GM21528 (cell line): Measurements from ENCODE around the gene FASTKD2.

Source experiments
- ATAC-seq: cut with Tn5 transposase; IDR thresholded peaks from one replicate; pipeline ENCODE4 v1.9.1; 2021; ENCODE audit warnings: mild to moderate bottlenecking, moderate library complexity; ENCODE audit not compliant: unreplicated experiment, low FRiP score

The FASTKD2 gene

DNA sequence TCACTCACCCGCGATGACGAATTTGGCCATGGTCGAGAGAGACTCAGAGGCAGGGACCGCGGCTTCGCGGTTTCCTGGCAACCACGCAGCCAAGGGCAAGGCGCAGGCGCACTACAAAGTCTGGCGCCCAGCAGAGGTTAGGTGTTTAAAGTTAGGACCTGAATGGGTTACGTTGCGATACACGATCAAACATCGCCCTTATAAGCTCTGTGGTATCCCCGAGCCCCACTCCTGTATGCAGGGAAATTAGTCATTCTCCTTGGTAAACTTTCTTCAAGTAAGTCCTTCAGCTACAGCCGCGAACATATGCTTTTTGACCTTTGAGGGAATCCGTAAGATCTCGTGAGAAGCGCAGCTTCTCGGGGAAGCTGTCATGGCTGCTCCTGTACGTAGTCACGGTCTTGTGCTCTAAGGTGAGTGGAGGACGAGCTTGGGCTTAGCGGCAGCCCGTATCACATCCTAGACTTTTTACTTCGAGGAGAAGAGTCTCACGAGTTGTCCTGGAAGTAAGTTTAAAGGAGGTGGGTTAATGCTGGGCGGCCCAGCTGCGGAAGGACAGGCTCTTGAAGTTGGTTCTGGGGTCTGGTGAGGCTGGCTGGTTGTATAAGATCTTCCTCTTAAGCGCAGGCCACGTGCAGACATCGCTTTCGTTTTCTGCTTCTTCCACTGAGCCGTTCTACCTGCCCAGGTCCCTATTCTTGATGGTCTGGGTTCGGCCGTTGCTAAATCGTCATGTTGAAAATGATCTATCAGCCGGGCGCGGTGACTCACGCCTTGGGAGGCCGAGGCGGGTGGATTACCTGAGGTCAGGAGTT lies at the start of gene FASTKD2, which contains the start of gene MDH1B:
Gene FASTKD2 (plus strand): TSS at position 365 of the 815 bp plus-strand sequence. CDS start 1,088 bp downstream, outside the sequence.
Gene MDH1B (minus strand): TSS at position 87 of the 815 bp plus-strand sequence. CDS start 57 bp downstream, at position 30.
- ATAC-seq: peak; percentile 97

DNA sequence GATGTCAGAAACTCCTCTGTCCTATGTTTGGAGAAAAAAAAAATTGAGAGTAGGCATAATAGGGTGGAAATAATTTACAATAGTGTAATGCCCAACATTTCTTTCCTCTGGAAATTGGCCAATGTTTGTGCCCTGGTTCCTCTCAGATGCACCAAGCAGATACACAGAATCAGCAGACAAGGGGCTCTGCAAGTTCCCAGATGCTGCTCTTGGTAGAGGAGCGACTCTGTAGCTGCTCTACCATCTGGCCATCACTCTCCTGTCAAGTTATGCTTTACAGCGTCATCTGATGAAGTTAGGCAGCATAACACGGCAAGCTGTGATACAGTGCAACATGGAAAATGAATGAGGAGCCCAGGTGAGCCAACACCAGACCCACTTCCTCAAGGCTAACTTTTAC lies 48.8 kb upstream of the FASTKD2 start:
- ATAC-seq: no peak

DNA sequence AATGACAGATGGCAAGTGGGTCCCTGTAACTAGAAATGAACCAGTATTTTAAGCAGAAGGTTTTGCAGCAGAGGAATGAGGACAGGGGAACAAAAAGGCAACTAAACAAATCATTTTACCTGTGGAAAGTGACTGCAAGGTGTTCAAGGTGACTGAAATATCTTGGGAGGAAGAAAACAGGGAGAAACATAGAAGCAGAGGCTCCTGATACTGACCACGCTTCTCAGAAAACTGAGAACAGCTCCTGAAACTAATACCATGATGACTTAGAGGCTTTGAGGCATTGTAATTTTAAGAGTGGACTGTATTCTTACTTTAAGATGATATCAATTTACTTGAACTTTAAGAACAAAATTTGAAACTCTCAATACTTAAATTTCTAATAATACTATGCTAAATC lies 47.1 kb upstream of the FASTKD2 start, which contains the start of gene DYTN:
Gene DYTN (minus strand): TSS at position 101 of the 400 bp plus-strand sequence. CDS start 117 bp downstream, outside the sequence.
- ATAC-seq: no peak

DNA sequence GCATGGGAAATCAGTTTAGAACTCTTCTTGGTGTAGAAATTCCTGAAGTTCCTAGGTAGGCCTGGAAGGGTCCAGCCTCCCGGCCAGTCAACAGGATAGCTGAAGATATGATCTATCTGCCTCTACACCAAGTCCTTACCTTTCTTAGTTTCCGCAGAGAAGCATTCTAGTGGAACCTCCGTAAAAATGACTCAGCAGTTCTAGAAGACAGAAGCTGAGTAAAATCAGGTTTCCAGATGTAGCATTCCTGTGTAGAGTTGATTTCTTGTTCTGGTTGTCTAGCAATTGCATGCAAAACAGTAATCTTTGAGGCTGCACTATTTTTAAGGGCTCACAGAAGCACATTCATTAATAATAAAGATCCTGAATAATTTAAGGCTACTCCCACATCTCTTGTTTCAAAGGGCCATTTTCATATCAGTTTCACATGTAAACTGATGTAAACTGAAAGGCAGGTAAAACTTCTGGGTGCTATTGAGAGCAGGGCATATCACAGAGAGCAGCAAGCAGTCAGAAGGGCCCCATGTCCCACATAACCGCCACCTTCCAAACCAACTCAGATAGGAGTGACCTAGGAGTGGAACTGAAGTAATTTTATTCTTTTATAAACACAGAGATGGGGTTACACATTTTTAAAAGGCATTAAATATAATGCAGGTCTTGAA lies 44.0 kb upstream of the FASTKD2 start:
- peak; percentile 87 for ATAC-seq

DNA sequence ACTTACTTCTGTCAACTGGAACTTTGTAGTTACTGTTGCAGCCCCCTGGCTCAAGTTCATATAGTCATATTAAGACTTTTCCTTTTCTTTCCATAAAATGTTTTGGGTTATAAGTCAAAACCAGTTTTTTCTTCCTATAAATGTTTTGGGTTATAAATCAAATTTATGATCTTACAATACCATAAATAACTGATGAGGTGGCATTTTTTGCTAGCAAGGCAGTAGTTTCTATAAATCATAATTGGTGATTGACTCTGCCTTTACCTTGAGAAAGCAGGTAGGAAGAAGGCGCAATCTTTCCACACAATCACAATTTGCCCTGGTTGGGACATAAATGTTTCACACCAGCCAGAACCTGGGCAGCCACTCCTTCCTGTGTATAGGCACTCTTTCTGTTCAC lies 42.1 kb upstream of the FASTKD2 start:
- no peak for ATAC-seq

DNA sequence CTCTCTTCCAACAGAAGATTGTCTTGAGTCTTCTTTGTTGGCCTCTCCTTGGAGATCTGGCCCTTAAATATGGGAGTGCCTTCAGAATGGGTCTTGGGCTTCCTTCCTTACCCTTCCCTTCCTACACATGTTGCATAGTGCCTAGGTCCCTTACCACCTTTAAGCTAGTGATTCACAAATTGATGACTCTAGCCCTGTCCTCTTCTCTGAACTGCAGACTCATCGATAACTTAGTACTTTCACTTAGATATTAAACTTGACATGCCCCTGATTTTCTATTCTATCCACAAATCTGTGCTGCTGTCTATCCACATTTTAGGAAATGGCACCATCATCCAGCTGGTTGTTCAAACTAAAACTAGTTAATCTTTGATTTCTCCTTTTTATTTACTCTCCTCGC lies 38.1 kb upstream of the FASTKD2 start:
- ATAC-seq: no peak

DNA sequence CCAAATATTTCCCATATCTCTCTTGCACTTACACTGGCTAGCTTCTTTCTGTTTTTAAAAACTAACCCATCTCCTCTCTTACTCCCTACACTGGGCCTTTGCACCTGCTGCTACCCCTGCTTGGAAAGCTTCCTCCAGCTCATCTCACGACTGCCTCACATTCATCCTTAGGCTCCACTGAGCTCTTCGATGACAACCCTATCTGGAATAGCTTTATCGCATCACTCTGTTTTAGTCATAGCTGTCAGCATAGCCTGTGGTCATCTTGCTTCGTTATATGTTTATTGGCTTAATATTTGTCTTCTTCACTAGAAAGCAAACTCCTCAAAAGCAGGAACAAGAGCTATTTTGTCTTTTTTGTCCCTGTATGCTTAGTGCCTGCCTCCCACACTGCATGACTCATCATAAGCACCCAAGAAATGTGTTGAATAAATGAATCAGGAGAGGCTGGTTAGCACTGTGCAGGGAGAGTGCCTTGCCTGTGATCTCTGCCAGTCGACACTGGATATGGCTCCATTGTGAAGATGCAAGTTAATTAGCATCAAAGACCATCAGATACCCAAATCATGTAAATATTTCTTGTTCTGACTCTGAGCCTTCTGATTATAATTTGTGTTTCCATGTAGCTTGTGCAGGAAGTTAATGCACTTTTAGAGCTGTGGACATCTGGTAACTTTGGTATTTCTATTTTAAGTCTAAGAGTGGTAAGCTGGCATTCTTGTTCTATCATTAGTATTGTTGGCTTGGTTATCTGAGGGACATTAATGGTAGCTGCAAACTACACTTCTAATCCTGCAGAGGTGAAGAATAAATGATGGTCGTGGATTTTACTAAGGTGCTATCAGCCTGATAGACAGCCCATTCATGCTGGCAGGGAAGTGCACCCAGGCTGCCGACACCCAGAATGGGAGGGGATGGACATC lies 36.9 kb upstream of the FASTKD2 start:
- ATAC-seq: no peak

DNA sequence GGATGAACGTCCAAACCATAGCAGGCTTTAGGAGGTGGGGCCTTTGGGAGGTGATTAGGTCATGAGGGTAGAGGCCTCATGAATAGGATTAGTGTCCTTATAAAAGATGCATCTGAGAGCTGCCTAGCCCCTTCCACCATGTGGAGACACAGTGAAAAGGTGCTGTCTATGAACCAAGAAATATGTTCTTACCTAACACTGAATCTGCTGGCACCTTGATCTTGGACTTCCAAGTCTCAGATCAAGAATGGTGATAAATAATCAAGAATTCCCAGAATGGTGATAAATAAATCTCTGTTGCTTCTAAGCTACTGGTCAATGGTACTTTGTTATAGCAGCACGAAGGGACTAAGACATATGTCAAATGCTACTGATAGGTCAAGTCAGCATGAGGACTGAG lies 32.1 kb upstream of the FASTKD2 start:
- no peak for ATAC-seq

DNA sequence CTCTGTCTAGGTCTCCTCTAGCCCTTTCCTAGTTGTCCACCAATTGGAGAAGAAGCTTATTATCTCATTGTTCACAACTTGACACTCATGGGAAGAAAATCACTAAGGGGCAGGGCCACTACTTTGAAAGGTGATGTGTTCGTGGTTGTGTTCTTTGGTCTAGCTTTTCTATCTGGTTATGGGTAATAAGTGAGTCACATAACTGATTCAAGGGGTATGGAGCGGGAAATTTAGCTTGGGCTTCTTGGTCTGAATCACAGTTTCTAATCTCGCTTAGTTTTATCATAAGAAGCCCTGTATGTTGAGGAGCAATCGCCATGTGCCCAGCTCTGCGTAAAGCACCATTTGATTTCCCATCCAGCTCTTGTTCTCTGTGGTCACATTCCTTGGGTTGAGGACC lies 28.5 kb upstream of the FASTKD2 start:
- no peak for ATAC-seq

DNA sequence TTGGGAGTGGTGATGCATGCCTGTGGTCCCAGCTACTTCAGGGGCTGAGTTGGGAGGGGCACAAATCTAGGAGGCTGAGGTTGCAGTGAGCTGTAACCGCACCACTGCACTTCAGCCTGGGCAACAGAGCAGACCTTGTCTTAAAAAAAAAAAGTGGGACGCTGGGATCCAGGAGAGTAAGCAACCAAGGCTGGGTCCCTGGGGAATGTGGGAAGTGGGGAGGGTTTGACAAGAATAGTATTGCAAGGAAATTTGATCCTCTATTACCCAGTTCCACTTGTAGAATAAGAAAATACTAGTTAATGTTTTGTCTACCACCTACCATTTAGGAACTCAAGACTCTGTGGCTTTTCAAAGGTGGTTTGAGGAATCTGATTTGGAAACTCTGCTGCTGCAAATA lies 26.1 kb upstream of the FASTKD2 start:
- ATAC-seq: no peak

DNA sequence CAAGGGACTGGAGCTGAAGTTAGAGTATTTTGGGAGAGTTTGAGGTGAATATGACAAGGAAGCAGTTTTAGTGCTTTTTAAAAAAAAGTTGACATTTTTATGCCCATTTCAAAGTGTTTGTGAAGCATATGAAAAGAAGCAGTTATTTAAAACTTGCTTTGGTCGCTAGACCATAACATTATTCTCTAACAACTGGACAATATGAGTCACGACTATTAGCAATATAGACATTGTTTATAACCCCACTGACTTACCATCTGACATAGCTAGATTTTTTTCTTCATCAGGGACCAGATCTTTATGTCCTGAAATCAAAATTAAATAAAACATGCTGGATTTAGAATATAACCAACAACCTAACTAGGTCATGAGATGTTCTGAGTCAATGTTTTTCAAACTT lies 24.6 kb upstream of the FASTKD2 start:
- ATAC-seq: no peak

DNA sequence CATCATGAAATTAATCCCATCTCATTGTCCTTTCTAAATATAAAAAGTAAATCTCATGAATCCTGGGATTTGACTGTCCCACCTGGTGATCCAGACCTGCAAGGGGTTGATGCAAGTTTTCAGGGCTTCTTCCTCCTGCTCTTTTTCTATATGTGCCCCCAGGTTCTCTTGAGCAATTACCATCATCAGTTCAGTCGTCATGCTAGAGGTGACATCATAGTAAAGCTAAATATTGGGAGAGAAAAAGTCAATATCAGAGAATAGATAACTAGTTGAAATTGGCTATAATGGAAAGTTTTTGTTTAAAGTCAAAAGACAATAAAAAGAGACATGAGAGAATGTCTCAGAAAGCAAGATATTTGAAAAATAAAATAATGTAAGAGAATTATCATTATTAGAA lies 8.6 kb upstream of the FASTKD2 start:
- ATAC-seq: no peak

DNA sequence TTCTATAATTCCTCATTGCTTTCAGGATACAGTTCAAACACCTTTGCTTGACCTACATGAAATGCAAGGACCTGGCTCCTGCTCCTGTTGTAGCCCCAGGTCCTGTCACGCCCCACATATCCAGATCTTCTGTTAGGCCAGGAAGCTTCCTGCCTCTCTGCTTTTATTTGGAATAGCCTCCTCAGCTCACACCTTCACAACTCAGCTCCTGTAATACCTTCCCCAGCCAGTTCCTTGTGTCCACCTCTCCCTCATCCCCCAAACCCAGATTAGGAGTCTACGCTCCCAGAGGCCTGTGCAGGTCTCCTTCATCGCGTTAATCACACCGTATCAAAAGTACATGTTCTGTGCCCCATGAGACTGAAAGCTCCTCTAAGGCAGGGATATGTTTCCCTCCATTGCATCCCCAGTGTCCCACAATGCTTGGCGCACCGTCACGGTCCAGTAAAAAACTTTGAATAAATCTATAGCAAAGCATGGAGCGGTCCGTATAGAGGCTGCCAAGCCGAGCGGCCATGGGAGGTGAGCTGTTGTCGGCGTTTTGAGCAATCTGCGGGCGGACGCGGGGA lies 649 bp upstream of the FASTKD2 start:
- no peak for ATAC-seq

DNA sequence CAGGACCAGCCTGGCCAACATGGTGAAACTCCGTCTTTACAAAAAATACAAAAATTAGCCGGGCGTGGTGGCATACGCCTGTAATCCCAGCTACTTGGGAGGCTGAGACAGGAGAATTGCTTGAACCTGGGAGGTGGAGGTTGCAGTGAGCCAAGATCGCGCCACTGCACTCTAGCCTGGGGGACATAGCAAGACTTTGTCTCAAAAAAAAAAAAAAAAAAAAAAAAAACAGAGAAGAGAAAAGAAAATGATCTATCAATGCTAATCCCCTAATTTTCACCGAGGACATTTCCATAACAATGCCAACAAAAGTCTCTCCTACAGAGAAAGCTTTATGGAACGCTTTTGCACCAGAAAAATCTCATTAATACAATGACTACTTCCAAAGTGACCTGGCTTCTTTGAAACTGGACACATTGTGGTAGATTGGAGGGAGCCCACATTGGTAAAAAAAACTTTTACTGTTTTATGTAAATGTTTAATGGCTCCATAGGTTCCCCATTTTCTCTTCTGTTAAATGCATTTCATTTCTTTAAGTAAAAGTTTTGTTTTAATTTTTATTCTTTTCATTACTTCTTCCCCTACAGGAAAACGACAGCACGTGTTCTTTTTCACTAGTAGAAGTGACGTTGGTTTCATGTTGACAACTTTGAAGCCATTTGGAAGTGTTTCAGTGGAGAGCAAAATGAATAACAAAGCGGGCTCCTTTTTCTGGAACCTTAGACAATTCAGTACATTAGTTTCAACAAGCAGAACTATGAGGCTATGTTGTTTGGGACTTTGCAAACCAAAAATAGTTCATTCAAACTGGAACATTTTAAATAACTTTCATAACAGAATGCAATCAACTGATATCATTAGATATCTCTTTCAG lies 888 bp downstream of the FASTKD2 start:
- no peak for ATAC-seq

DNA sequence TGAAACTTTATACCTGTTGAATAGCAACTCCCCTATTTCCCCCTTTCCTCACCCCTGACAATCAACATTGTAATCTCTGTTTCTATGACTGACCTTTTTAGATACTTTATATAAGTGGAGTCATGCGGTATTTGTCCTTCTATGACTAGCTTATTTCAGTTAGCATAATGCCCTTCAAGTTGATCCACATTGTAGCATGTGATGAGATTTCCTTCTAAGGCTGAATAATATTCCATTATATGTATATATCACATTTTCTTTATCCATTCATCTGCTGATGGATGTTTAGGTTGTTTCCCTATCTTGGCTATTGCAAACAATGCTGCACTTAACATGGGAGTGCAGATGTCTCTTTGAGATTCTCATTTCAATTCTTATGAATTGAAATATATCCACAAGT lies 9.5 kb downstream of the FASTKD2 start:
- no peak for ATAC-seq

DNA sequence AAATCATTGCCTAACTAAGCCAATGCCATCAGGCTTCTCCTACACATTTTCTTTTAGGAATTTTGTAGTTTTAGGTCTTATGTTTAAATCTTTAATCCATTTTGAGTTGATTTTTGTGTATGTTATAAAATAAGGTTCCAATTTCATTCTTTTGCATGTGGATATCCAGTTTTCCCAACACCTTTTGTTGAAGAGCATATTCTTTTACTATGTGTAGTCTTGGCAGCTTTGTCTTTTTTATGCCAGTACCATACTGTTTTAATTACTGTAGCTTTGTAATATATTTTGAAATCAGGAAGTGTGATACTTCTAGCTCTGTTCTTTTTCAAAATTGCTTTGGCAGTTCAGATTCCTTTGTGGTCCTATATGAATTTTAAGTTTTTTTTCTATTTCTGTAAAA lies 11.0 kb downstream of the FASTKD2 start:
- no peak for ATAC-seq

DNA sequence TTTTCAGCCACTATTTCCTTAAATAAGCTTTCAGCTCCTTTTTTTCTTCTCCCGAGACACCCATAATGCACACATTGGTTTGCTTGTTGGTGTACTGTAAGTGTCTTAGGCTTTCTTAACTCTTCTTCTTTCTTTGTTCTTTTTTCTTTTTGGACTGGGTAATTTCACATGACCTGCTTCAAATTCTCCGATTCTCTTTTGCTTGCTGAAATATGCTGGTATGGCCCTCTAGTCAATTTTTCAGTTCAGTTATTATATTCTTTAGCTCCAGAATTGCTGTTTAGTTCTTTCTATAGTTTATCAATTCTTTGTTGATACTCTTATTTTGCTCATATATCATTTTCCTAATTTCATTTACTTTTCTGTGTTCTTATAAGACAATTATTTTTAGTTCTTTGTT lies 15.3 kb downstream of the FASTKD2 start:
- no peak for ATAC-seq

DNA sequence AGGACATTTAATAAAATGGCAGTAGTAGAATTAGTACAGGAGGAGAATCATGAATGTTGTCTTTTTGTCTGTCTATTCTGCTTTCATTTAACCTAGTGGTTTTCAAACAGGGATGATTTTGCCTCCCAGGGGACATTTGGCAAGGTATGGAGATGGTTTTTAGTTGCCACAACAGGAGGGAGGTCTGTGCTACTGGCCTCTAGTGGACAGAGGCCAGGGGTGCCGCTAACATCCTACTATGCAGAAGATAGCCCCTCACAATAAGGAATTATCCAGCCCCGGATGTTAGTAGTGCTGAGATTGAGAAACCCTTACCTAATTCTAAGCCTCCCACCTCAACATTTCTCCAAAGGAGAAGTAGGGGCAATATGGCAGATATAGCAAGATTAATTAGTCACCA lies 18.3 kb downstream of the FASTKD2 start:
- ATAC-seq: no peak

DNA sequence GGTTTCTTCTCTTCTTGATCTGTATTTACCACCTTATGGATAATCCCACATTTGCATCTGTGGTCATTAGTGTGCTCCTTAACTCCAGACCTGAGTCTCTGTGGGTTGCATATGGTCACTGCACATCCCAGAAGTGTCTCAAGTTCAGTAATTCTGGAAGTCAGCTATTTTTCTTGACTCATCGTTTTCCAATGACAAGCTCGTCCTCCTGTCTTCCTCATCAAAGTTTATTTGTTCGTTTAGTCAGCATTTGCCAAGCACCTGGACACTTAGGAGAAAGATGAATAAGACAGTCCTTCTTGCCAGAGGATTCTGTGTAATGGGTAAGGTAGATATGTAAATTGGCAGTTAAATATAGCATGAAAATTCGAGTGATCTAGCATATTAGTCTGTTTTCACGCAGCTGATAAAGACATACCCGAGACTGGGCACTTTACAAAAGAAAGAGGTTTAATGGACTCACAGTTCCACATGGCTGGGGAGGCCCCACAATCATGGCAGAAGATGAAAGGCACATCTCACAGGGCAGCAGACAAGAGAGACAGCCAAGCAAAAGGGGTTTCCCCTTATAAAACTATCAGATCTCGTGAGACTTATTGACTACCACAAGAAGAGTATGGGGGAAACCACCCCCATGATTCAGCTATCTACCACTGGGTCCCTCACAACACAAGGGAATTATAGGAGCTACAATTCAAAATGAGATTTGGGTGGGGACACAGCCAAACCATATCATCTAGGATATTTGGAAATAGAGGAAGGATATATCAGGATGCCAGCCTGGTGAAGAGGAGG lies 19.4 kb downstream of the FASTKD2 start:
- no peak for ATAC-seq
